Muscle layer of colon (tissue), 2 donors: ENCODE measurements around the gene ODAPH.
"Not testable (repeated sequence)": the region's sequence is repeated elsewhere in the genome, so short reads cannot be mapped to it uniquely, and the experiment has no call there.

Experiments
- H3K27ac ChIP-seq: one replicate; pipeline ENCODE4 v1.7.0; 2013; ENCODE audit warnings: low read depth, mild to moderate bottlenecking, low read length, moderate library complexity
- H3K27me3 ChIP-seq, 2 donors: one replicate each; pipeline ENCODE4 v1.7.0; 2013; ENCODE audit warnings: low read length in 2 of 2, mild to moderate bottlenecking in 2 of 2; ENCODE audit not compliant: insufficient read depth in 2 of 2, control insufficient read depth in 1 of 2
- H3K36me3 ChIP-seq: one replicate; pipeline ENCODE4 v1.7.0; 2013; ENCODE audit warnings: mild to moderate bottlenecking, low read length; ENCODE audit not compliant: insufficient read depth
- H3K4me1 ChIP-seq: one replicate; pipeline ENCODE4 v1.7.0; 2013; ENCODE audit warnings: mild to moderate bottlenecking, low read length; ENCODE audit not compliant: insufficient read depth
- H3K4me3 ChIP-seq, 2 donors: one replicate each; pipeline ENCODE4 v1.7.0; 2013; ENCODE audit warnings: low read length in 2 of 2, low read depth in 1 of 2, mild to moderate bottlenecking in 1 of 2, moderate library complexity in 1 of 2
- H3K9ac ChIP-seq: one replicate; pipeline ENCODE4 v1.7.0; 2013; ENCODE audit warnings: low read length
- H3K9me3 ChIP-seq: one replicate; pipeline ENCODE4 v1.7.0; 2013; ENCODE audit warnings: mild to moderate bottlenecking, low read length
- donor health status: abdominal sarcoma.
- donor health status: Adenocarcinoma of cecum.

ODAPH gene

GRCh38 chr4:75525910-75526309, 30.0 kb upstream of the ODAPH start:
- Histone ChIP-seq H3K27ac (no peak overlapping the region), H3K9ac (no peak overlapping the region), H3K27me3 (no peaks in the 10 kb centered on the region), H3K4me3 (no peak overlapping the region), H3K4me1 (no peaks in the 10 kb centered on the region), H3K36me3 (peaks cover 36% of the 10 kb centered on the region), H3K9me3 (no peaks in the 10 kb centered on the region)

DNA sequence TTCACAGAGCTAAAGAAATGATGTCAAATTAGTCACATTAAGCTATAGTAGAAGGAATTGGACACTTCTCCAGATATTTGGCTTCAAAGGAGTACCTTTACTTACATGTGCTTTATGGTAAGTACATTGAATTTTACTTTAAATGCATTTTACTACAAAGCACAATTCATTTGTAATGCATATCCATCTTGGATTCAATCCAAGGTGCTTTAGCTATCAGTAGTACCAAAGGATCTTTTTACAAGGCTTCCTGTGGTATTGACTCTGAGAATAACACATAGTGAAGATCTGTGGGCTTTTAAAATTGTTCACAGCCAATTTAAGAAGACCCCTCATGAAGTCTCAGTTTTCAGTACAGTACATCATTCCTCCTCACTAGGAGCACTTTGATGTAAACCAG, 28.4 kb upstream of the ODAPH start:
- Histone ChIP-seq H3K36me3 (peaks cover 42% of the 10 kb centered on the region), H3K4me3 (no peak overlapping the region), H3K9me3 (no peaks in the 10 kb centered on the region)

DNA sequence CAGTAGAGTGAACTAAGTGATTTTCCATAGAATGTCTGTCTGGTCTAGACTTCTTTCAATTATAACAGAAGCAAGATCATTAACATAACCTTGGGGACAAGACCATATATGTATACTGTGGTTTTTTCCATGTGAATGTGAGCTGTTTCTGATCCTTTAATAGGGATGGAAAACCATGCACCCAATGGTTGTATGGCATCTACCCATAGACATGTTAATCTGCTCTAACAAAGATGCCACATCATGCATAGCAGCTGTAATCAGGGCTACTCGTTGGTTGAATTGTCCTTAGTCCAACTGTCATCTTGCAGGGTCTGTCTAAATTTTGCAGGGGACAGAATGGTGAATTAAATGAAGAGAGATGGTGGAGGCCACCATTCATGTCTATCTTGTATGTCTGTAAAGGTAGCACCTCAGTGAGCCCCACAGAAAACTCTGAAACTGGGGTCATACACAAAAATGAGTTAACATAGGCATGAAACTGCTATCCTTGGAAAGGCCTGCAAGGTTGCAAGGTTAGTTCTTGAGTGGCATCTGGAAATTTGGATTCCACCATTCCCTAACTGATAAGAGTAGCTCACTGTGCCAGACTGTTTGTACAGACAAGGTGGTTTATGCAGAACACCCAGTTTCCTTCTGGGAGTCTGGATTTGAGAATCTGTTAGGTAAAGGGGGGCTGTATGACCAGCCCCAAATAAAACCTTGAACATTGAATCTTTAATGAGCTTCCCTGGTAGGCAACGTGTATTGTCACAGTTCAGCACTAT, 25.1 kb upstream of the ODAPH start:
- peaks cover 31% of the 10 kb centered on the region for H3K36me3 ChIP-seq

More for the DNA sequence above, 28.4 kb upstream of the ODAPH start:
- H3K4me1 ChIP-seq: no peaks in the 10 kb centered on the region
- H3K27ac ChIP-seq: no peak overlapping the region
- H3K27me3 ChIP-seq: no peaks in the 10 kb centered on the region
- no peak overlapping the region for H3K9ac ChIP-seq

GRCh38 chr4:75531536-75532143, 24.2 kb upstream of the ODAPH start:
- H3K4me3 ChIP-seq, H3K4me1 ChIP-seq, H3K9ac ChIP-seq, H3K27me3 ChIP-seq, H3K27ac ChIP-seq, H3K9me3 ChIP-seq: not testable (repeated sequence)
- peaks cover 24% of the 10 kb centered on the region for H3K36me3 ChIP-seq

More for the DNA sequence above, 25.1 kb upstream of the ODAPH start:
- Histone ChIP-seq H3K4me3 (no peak overlapping the region), H3K27ac (no peak overlapping the region), H3K9ac (no peak overlapping the region), H3K4me1 (no peaks in the 10 kb centered on the region), H3K27me3 (no peaks in the 10 kb centered on the region), H3K9me3 (no peaks in the 10 kb centered on the region)

- not testable (repeated sequence) for H3K4me3 ChIP-seq, H3K27me3 ChIP-seq, H3K9ac ChIP-seq, H3K4me1 ChIP-seq, H3K36me3 ChIP-seq, H3K9me3 ChIP-seq, H3K27ac ChIP-seq
Observed at GRCh38 chr4:75533339-75533887, 22.5 kb upstream of the ODAPH start.

DNA sequence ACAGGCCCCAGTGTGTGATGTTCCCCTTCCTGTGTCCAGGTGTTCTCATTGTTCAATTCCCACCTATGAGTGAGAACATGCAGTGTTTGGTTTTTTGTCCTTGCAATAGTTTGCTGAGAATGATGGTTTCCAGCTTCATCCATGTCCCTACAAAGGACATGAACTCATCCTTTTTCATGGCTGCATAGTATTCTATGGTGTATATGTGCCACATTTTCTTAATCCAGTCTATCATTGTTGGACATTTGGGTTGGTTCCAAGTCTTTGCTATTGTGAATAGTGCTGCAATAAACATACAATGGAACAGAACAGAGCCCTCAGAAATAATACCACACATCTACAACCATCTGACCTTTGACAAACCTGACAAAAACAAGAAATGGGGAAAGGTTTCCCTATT, 21.9 kb upstream of the ODAPH start:
- H3K27ac ChIP-seq, H3K9me3 ChIP-seq, H3K9ac ChIP-seq, H3K27me3 ChIP-seq, H3K4me3 ChIP-seq, H3K4me1 ChIP-seq: not testable (repeated sequence)
- H3K36me3 ChIP-seq: peaks cover 10% of the 10 kb centered on the region

GRCh38 chr4:75537308-75537707, 18.6 kb upstream of the ODAPH start:
- not testable (repeated sequence) for H3K27ac ChIP-seq, H3K4me3 ChIP-seq, H3K36me3 ChIP-seq, H3K27me3 ChIP-seq, H3K9me3 ChIP-seq, H3K9ac ChIP-seq, H3K4me1 ChIP-seq

GRCh38 chr4:75542824-75543223, 13.0 kb upstream of the ODAPH start:
- Histone ChIP-seq H3K36me3 (peaks cover 10% of the 10 kb centered on the region), H3K9me3 (no peaks in the 10 kb centered on the region), H3K4me3 (no peak overlapping the region), H3K27me3 (no peaks in the 10 kb centered on the region), H3K4me1 (no peaks in the 10 kb centered on the region), H3K27ac (no peak overlapping the region), H3K9ac (no peak overlapping the region)

GRCh38 chr4:75544220-75544619, 11.6 kb upstream of the ODAPH start:
- H3K4me1 ChIP-seq, H3K4me3 ChIP-seq, H3K36me3 ChIP-seq, H3K27me3 ChIP-seq, H3K27ac ChIP-seq, H3K9ac ChIP-seq, H3K9me3 ChIP-seq: not testable (repeated sequence)

DNA sequence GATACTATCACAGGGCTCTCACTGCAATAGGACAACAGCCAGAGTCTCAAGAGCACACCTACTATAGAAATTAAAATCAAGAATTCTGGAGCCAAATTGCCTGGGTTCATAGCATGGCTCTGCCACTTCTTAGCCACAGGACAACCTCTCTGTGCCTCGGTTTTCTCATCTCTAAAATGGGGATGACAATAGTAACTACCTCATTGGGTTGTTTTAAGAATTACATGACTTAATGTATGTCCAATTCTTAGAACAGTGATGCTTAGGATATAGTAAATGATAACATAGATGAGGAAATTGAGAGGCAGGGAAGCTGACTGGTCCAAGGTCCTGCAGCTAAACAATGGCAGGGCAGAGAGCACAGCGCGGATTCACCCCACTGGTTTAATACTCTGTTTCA, 11.0 kb upstream of the ODAPH start:
- Histone ChIP-seq H3K4me3 (no peak overlapping the region), H3K36me3 (peaks cover 4% of the 10 kb centered on the region), H3K4me1 (no peaks in the 10 kb centered on the region)

GRCh38 chr4:75545526-75545925, 10.3 kb upstream of the ODAPH start:
- Histone ChIP-seq H3K9ac (no peak overlapping the region), H3K36me3 (peaks cover 4% of the 10 kb centered on the region), H3K9me3 (no peaks in the 10 kb centered on the region), H3K4me3 (no peak overlapping the region), H3K4me1 (no peaks in the 10 kb centered on the region), H3K27ac (no peak overlapping the region), H3K27me3 (no peaks in the 10 kb centered on the region)

More for the DNA sequence above, 11.0 kb upstream of the ODAPH start:
- Histone ChIP-seq H3K27ac (no peak overlapping the region), H3K27me3 (no peaks in the 10 kb centered on the region), H3K9me3 (no peaks in the 10 kb centered on the region), H3K9ac (no peak overlapping the region)
